Measurements from ENCODE around the gene DLX6.

DLX6 gene

DNA sequence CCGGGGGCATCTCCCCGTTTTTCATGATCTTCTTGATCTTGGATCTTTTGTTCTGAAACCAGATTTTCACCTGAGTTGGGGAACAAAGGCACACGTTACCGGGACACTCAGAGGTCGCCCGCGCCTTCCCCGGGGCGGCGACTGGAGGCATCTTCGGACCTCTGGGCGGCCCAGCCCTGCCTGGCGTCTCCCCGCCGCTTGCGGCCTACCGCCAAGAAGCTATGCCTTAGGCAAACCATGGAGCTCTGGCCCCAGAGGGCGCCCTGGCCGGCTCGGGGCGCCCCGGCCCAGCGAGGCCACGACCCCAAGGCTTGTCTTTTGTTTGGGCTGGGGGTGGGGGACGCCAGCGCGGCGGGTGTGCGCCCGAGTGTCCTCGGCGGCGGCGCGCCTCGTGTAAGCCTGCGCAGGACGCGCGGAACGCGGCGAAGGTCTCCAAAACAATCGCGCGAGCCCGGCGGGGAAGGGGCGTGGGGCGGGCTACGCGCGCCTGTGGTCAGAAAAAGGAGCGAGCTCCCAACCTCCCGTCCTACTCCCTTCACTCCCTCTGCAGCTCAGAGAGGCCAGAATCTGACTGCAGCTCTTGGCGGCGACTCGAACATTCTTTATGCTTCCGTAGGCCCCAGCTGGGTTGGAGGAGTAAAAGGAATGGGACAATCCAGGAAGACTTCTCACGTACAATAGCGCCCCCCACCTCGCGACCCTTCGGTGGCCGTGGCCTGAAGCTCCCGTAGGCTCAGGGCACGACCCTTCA is 15.8 kb downstream of the DLX6 start:
- Histone ChIP-seq H3K27me3 (ENCODE audit: control insufficient read depth, low read length) (peaks cover 37% of the 10 kb centered on the region), H3K4me2 (ENCODE audit: low read length) (no peak overlapping the region), H3K79me2 (ENCODE audit: control insufficient read depth, low read length) (no peaks in the 10 kb centered on the region), H4K20me1 (ENCODE audit: control insufficient read depth, insufficient read depth, low read depth, low read length) (no peaks in the 10 kb centered on the region), H3K9me2 (replicated peaks; ENCODE audit: control insufficient read depth, low read length) (no peaks in the 10 kb centered on the region), H3F3A (ENCODE audit: control insufficient read depth, insufficient read depth) (no peaks in the 10 kb centered on the region), H3K36me3 (ENCODE audit: control insufficient read depth, low read length) (no peaks in the 10 kb centered on the region), H3K4me1 (ENCODE audit: control insufficient read depth, low read length) (no peaks in the 10 kb centered on the region), H3K9me3 (ENCODE audit: control insufficient read depth, insufficient read depth, low read length) (no peaks in the 10 kb centered on the region), H3K27ac (ENCODE audit: low read depth, low read length) (no peak overlapping the region), H3K4me3 (ENCODE audit: low read length) (no peak overlapping the region)
- TF ChIP-seq CTCF (IDR thresholded peaks at IDR 0.05; ENCODE audit: low read depth, low read length, poor library complexity, severe bottlenecking): no peak
- TF ChIP-seq EZH2phosphoT487 (IDR thresholded peaks at IDR 0.05; ENCODE audit: borderline replicate concordance, low read length): no peak

GRCh38 chr7:97021747-97022490 is 16.6 kb downstream of the DLX6 start:
- H4K20me1 ChIP-seq (ENCODE audit: control insufficient read depth, insufficient read depth, low read depth, low read length): no peaks in the 10 kb centered on the region
- no peak for TF ChIP-seq EZH2phosphoT487 (IDR thresholded peaks at IDR 0.05; ENCODE audit: borderline replicate concordance, low read length)
- TF ChIP-seq CTCF (IDR thresholded peaks at IDR 0.05; ENCODE audit: low read depth, low read length, poor library complexity, severe bottlenecking): no peak
- no peaks in the 10 kb centered on the region for H3K36me3 ChIP-seq (ENCODE audit: control insufficient read depth, low read length)
- H3K4me2 ChIP-seq (ENCODE audit: low read length): no peak overlapping the region
- H3K27ac ChIP-seq (ENCODE audit: low read depth, low read length): no peak overlapping the region
- no peaks in the 10 kb centered on the region for H3K4me1 ChIP-seq (ENCODE audit: control insufficient read depth, low read length)
- no peaks in the 10 kb centered on the region for H3K9me2 ChIP-seq (replicated peaks; ENCODE audit: control insufficient read depth, low read length)
- no peaks in the 10 kb centered on the region for H3K9me3 ChIP-seq (ENCODE audit: control insufficient read depth, insufficient read depth, low read length)
- H3K79me2 ChIP-seq (ENCODE audit: control insufficient read depth, low read length): no peaks in the 10 kb centered on the region
- H3F3A ChIP-seq (ENCODE audit: control insufficient read depth, insufficient read depth): no peaks in the 10 kb centered on the region
- peaks cover 44% of the 10 kb centered on the region for H3K27me3 ChIP-seq (ENCODE audit: control insufficient read depth, low read length)
- no peak overlapping the region for H3K4me3 ChIP-seq (ENCODE audit: low read length)

GRCh38 chr7:97022491-97023306 is 17.3 kb downstream of the DLX6 start:
- H3K36me3 ChIP-seq (ENCODE audit: control insufficient read depth, low read length): no peaks in the 10 kb centered on the region
- no peaks in the 10 kb centered on the region for H3K9me3 ChIP-seq (ENCODE audit: control insufficient read depth, insufficient read depth, low read length)
- TF ChIP-seq CTCF (IDR thresholded peaks at IDR 0.05; ENCODE audit: low read depth, low read length, poor library complexity, severe bottlenecking) (no peak), EZH2phosphoT487 (IDR thresholded peaks at IDR 0.05; ENCODE audit: borderline replicate concordance, low read length) (no peak)
- H3K4me2 ChIP-seq (ENCODE audit: low read length): no peak overlapping the region
- peaks cover 51% of the 10 kb centered on the region for H3K27me3 ChIP-seq (ENCODE audit: control insufficient read depth, low read length)
- H3K79me2 ChIP-seq (ENCODE audit: control insufficient read depth, low read length): no peaks in the 10 kb centered on the region
- no peak overlapping the region for H3K4me3 ChIP-seq (ENCODE audit: low read length)
- no peaks in the 10 kb centered on the region for H3K9me2 ChIP-seq (replicated peaks; ENCODE audit: control insufficient read depth, low read length)
- H3F3A ChIP-seq (ENCODE audit: control insufficient read depth, insufficient read depth): no peaks in the 10 kb centered on the region
- no peaks in the 10 kb centered on the region for H4K20me1 ChIP-seq (ENCODE audit: control insufficient read depth, insufficient read depth, low read depth, low read length)
- peaks cover 5% of the 10 kb centered on the region for H3K4me1 ChIP-seq (ENCODE audit: control insufficient read depth, low read length)
- no peak overlapping the region for H3K27ac ChIP-seq (ENCODE audit: low read depth, low read length)
